WTC11 (cell line): Measurements from ENCODE around the gene CRBN.

Experiments used
- CTCF ChIP-seq: fragments of 200-600 bp; IDR thresholded peaks from 2 replicates; pipeline ENCODE4 v1.8.0; 2022; ENCODE audit warnings: antibody characterized with exemption
- JUN ChIP-seq: sonication (generic); formaldehyde crosslinking; IDR thresholded peaks from 2 replicates; pipeline ENCODE4 v1.8.0; 2023; ENCODE audit warnings: mild to moderate bottlenecking, missing genetic modification reagents
- SP1 ChIP-seq: sonication (generic); formaldehyde crosslinking; conservative IDR thresholded peaks from 2 replicates; pipeline ENCODE4 v1.8.1; 2022; ENCODE audit warnings: missing genetic modification reagents
- ZMAT4 ChIP-seq: fragments of 250-450 bp; sonication (Bioruptor Pico); IDR thresholded peaks from 2 replicates; pipeline ENCODE4 v1.9.0; 2021; ENCODE audit warnings: mild to moderate bottlenecking

GRCh38 chr3:3221528-3221927 lies 42.0 kb upstream of the CRBN start:
- no peak for TF ChIP-seq JUN (CRISPR knock-in tag)
- no peak for TF ChIP-seq CTCF
- TF ChIP-seq SP1 (CRISPR knock-in tag): no peak
- TF ChIP-seq ZMAT4 (CRISPR knock-in tag): no peak
